IMR-90 (cell line): ENCODE results near the gene POU2F1. TPM values are rescaled to one million over a fixed set of nuclear protein-coding genes. Genes with fewer than 3 reads are reported as not detected.

Experiments
- ATAC-seq: fragments of 200-7000 bp; cut with Tn5 transposase; 2 replicates; pipeline ENCODE4 v1.9.1; 2020; ENCODE audit warnings: low read depth, mild to moderate bottlenecking, moderate library complexity
- BruUV-seq: library from RNA; stranded (reverse); fragments of 400-500 nt; replicated peaks from 2 replicates; lab custom pipeline; 2021; lab: Mats Ljungman, UMichigan
- CTCF ChIA-PET: fragments of 300-600 bp; formaldehyde crosslinking; extraction: SDS; loops from one replicate; lab custom pipeline; 2021; ENCODE audit warnings: antibody characterized with exemption; lab: Yijun Ruan, JAX
- POLR2A ChIA-PET: fragments of 300-600 bp; sonication (Branson Sonifier 250); formaldehyde crosslinking; loops from one replicate; lab custom pipeline; 2022; ENCODE audit warnings: antibody characterized with exemption; ENCODE audit not compliant: unreplicated experiment; lab: Charles Lee
- DNase-seq: peaks from one replicate; pipeline ENCODE4 v3.0.0; 2013
- H2AFZ ChIP-seq: replicated peaks from 2 replicates; pipeline ENCODE3; 2013; ENCODE audit warnings: low read length, mild to moderate bottlenecking; ENCODE audit not compliant: poor library complexity
- H2AK5ac ChIP-seq: 2 replicates; pipeline ENCODE4 v1.6.1; 2013; ENCODE audit warnings: low read depth, low read length, inconsistent platforms
- H2AK9ac ChIP-seq: replicated peaks from 2 replicates; pipeline ENCODE3; 2013; ENCODE audit warnings: mild to moderate bottlenecking, low read depth, low read length, moderate library complexity; ENCODE audit not compliant: poor library complexity
- H2BK120ac ChIP-seq: 2 replicates; pipeline ENCODE4 v1.6.1; 2013; ENCODE audit warnings: low read depth, low read length, inconsistent platforms
- H2BK15ac ChIP-seq: 3 replicates; pipeline ENCODE4 v1.6.1; 2013; ENCODE audit warnings: low read depth, low read length, inconsistent platforms
- H2BK20ac ChIP-seq: 2 replicates; pipeline ENCODE4 v1.6.1; 2013; ENCODE audit warnings: low read depth, mild to moderate bottlenecking, inconsistent platforms, low read length, moderate library complexity
- H2BK5ac ChIP-seq: 2 replicates; pipeline ENCODE4 v1.6.1; 2013; ENCODE audit warnings: mild to moderate bottlenecking, low read depth, low read length, inconsistent platforms; ENCODE audit not compliant: poor library complexity, severe bottlenecking
- H3K14ac ChIP-seq: replicated peaks from 2 replicates; pipeline ENCODE4 v1.6.1; 2013; ENCODE audit warnings: low read depth, low read length, inconsistent platforms
- H3K18ac ChIP-seq: 2 replicates; pipeline ENCODE4 v1.6.1; 2013; ENCODE audit warnings: low read depth, low read length, control low read depth
- H3K23ac ChIP-seq: 2 replicates; pipeline ENCODE4 v1.6.1; 2013; ENCODE audit warnings: low read depth, low read length, inconsistent platforms
- H3K27ac ChIP-seq: 2 replicates; pipeline ENCODE4 v1.5.1; 2013; ENCODE audit warnings: mild to moderate bottlenecking, control low read depth, low read length; ENCODE audit not compliant: insufficient read depth
- H3K27me3 ChIP-seq: 2 replicates; pipeline ENCODE4 v1.6.1; 2013; ENCODE audit warnings: low read length; ENCODE audit not compliant: control insufficient read depth, insufficient read depth
- H3K36me3 ChIP-seq: 2 replicates; pipeline ENCODE4 v1.6.1; 2013; ENCODE audit warnings: low read length, mixed read lengths; ENCODE audit not compliant: control insufficient read depth, insufficient read depth
- H3K4ac ChIP-seq: 2 replicates; pipeline ENCODE4 v1.6.1; 2013; ENCODE audit warnings: low read depth, low read length, inconsistent platforms
- H3K4me1 ChIP-seq: 2 replicates; pipeline ENCODE4 v1.6.1; 2013; ENCODE audit warnings: low read length, mixed read lengths; ENCODE audit not compliant: control insufficient read depth, insufficient read depth
- H3K4me2 ChIP-seq: 2 replicates; pipeline ENCODE4 v1.6.1; 2013; ENCODE audit warnings: low read depth, mild to moderate bottlenecking, control low read depth, low read length, moderate library complexity
- H3K4me3 ChIP-seq: 2 replicates; pipeline ENCODE4 v1.5.1; 2013; ENCODE audit warnings: low read depth, mild to moderate bottlenecking, control low read depth, low read length, moderate library complexity; ENCODE audit not compliant: insufficient read depth
- H3K56ac ChIP-seq: 2 replicates; pipeline ENCODE4 v1.6.1; 2013; ENCODE audit warnings: low read length, inconsistent platforms; ENCODE audit not compliant: insufficient read depth; ENCODE audit errors: extremely low read depth
- H3K79me1 ChIP-seq, 2 experiments: 2 replicates each; pipeline ENCODE4 v1.6.1; 2013; ENCODE audit warnings: low read length in 2 of 2, inconsistent platforms in 1 of 2, low read depth in 1 of 2
- H3K9ac ChIP-seq: 2 replicates; pipeline ENCODE4 v1.6.1; 2013; ENCODE audit warnings: low read depth, low read length, control low read depth
- H3K9me1 ChIP-seq: 2 replicates; pipeline ENCODE4 v1.6.1; 2013; ENCODE audit warnings: low read length, inconsistent platforms; ENCODE audit not compliant: insufficient read depth
- H3K9me3 ChIP-seq: 2 replicates; pipeline ENCODE4 v1.6.1; 2013; ENCODE audit warnings: low read length; ENCODE audit not compliant: control insufficient read depth, insufficient read depth
- H4K20me1 ChIP-seq: 2 replicates; pipeline ENCODE4 v1.6.1; 2013; ENCODE audit warnings: low read length, inconsistent platforms; ENCODE audit not compliant: insufficient read depth
- H4K5ac ChIP-seq: 2 replicates; pipeline ENCODE4 v1.6.1; 2013; ENCODE audit warnings: mild to moderate bottlenecking, low read depth, low read length, control low read depth
- H4K8ac ChIP-seq, 2 experiments: 2 replicates each; pipeline ENCODE4 v1.6.1; 2013; ENCODE audit warnings: low read depth in 2 of 2, low read length in 2 of 2, control low read depth in 1 of 2, inconsistent platforms in 1 of 2
- H4K91ac ChIP-seq: 2 replicates; pipeline ENCODE4 v1.6.1; 2013; ENCODE audit warnings: low read depth, low read length, inconsistent platforms; ENCODE audit not compliant: insufficient read depth
- BHLHE40 ChIP-seq: fragments of 150-350 bp; IDR thresholded peaks from 2 replicates; pipeline ENCODE4 v1.6.1; 2016; ENCODE audit warnings: mild to moderate bottlenecking, low read depth, low read length
- CEBPB ChIP-seq: IDR thresholded peaks from 2 replicates; pipeline ENCODE4 v1.6.1; 2012; ENCODE audit warnings: low read depth, low read length, improper control_type of control experiment
- CTCF ChIP-seq: conservative IDR thresholded peaks from 2 replicates; pipeline ENCODE4 v1.5.1; 2012; ENCODE audit warnings: mild to moderate bottlenecking, low read depth, low read length, improper control_type of control experiment
- ELK1 ChIP-seq: fragments of 150-350 bp; IDR thresholded peaks from 2 replicates; pipeline ENCODE4 v1.6.1; 2016; ENCODE audit warnings: low read depth, mild to moderate bottlenecking, low read length, moderate library complexity, borderline replicate concordance
- FOS ChIP-seq: fragments of 150-350 bp; IDR thresholded peaks from 2 replicates; pipeline ENCODE4 v1.6.1; 2016; ENCODE audit warnings: low read depth, low read length
- MAFK ChIP-seq: IDR thresholded peaks from 2 replicates; pipeline ENCODE4 v1.6.1; 2012; ENCODE audit warnings: low read depth, low read length, improper control_type of control experiment
- MAZ ChIP-seq: IDR thresholded peaks from 2 replicates; pipeline ENCODE4 v1.6.1; 2012; ENCODE audit warnings: low read depth, mild to moderate bottlenecking, low read length, improper control_type of control experiment, moderate library complexity, borderline replicate concordance
- MXI1 ChIP-seq: IDR thresholded peaks from 2 replicates; pipeline ENCODE4 v1.6.1; 2012; ENCODE audit warnings: low read depth, mild to moderate bottlenecking, low read length, moderate library complexity, borderline replicate concordance
- NFE2L2 ChIP-seq: fragments of 150-350 bp; IDR thresholded peaks from 2 replicates; pipeline ENCODE4 v1.6.1; 2016; ENCODE audit warnings: low read depth, mild to moderate bottlenecking, low read length
- POLR2A ChIP-seq: IDR thresholded peaks from 2 replicates; pipeline ENCODE4 v1.6.1; 2012; ENCODE audit warnings: mild to moderate bottlenecking, low read depth, low read length
- RAD21 ChIP-seq: IDR thresholded peaks from 2 replicates; pipeline ENCODE4 v1.6.1; 2012; ENCODE audit warnings: low read length, improper control_type of control experiment
- RCOR1 ChIP-seq: IDR thresholded peaks from 2 replicates; pipeline ENCODE4 v1.6.1; 2012; ENCODE audit warnings: mild to moderate bottlenecking, low read length, improper control_type of control experiment; ENCODE audit not compliant: insufficient replicate concordance
- SMC3 ChIP-seq: fragments of 150-350 bp; IDR thresholded peaks from 2 replicates; pipeline ENCODE4 v1.6.1; 2016; ENCODE audit warnings: low read depth, mild to moderate bottlenecking, antibody characterized with exemption, low read length, moderate library complexity
- USF2 ChIP-seq: fragments of 150-350 bp; IDR thresholded peaks from 2 replicates; pipeline ENCODE4 v1.6.1; 2017; ENCODE audit warnings: mild to moderate bottlenecking, antibody characterized with exemption, low read length, low read depth
- WGBS, 2 experiments: methylation state at CpG; one replicate each; pipeline versions ENCODE4 v1.1.5 to v1.1.7; 2013; ENCODE audit warnings: missing lambda C conversion rate in 2 of 2; ENCODE audit not compliant: insufficient read length in 1 of 2; ENCODE audit errors: extremely low coverage in 2 of 2; 5-methylcytosine and 5-hydroxymethylcytosine counted together
- dilution Hi-C: fragments of 300-500 bp; cut with HindIII; formaldehyde crosslinking; loops from one replicate; pipeline ENCODE4 v1.14.3; 2018; ENCODE audit warnings: low sequenced_read_pairs; ENCODE audit not compliant: unreplicated experiment
- in situ Hi-C: fragments of 300-500 bp; cut with MboI; formaldehyde crosslinking; loops from 3 replicates; pipeline ENCODE4 v1.14.3; 2019; ENCODE audit warnings: low sequenced_read_pairs, inconsistent platforms, mixed read lengths
- intact Hi-C: fragments of 100-400 bp; cut with micrococcal nuclease; formaldehyde crosslinking; loops from 2 replicates; pipeline ENCODE4 v1.10.0; 2022
- polyA plus RNA-seq, 3 experiments: library from polyadenylated mRNA; depleted of rRNA; stranded (reverse); fragments of >200 nt; gene quantifications; 2 replicates each; pipeline ENCODE4 v1.2.3, GENCODE V29; 2012; ENCODE audit warnings: low replicate concordance in 1 of 3
- total RNA-seq: library from RNA; depleted of rRNA; stranded (reverse); fragments of >200 nt; gene quantifications from 2 replicates; pipeline ENCODE4 v1.2.3, GENCODE V29; 2012

The POU2F1 gene
- total and polyA plus RNA-seq, 2 of the 4 experiments (the other 2 are of a cell fraction): 1.2 to 3.4 TPM

- H4K8ac ChIP-seq: no peak overlapping the region
- POLR2A ChIA-PET: no interaction called here
- peaks cover 4 to 5% of the 10 kb centered on the region in 2 experiments; a peak in 3 of 4 replicates for H3K79me1 ChIP-seq
- no peak overlapping the region for H2BK20ac ChIP-seq
- no peak overlapping the region for H3K9ac ChIP-seq
- H3K27me3 ChIP-seq: no peaks in the 10 kb centered on the region
- H2BK15ac ChIP-seq: no peak overlapping the region
- TF ChIP-seq RAD21 (no peak), MAFK (no peak), RCOR1 (no peak), MXI1 (no peak), FOS (no peak), BHLHE40 (no peak), MAZ (no peak), CEBPB (no peak), USF2 (no peak), POLR2A (no peak), CTCF (no peak), ELK1 (no peak), SMC3 (no peak), NFE2L2 (no peak)
- no peak overlapping the region for H2AK9ac ChIP-seq
- no peak overlapping the region for H2BK5ac ChIP-seq
- ATAC-seq (no peak), DNase-seq (no peak)
- BruUV-seq: no TSS peak
- no CpG with 5 or more reads among the region's 6 CpGs for WGBS, 2 experiments
- no peak overlapping the region for H4K5ac ChIP-seq
- in situ Hi-C loops (no loop called here), dilution Hi-C loops (no loop called here), intact Hi-C loops (no loop called here)
- no peaks in the 10 kb centered on the region for H3K9me1 ChIP-seq
- H2AFZ ChIP-seq: no peak overlapping the region
- H4K91ac ChIP-seq: no peak overlapping the region
- no peak overlapping the region for H3K23ac ChIP-seq
- no peaks in the 10 kb centered on the region for H3K9me3 ChIP-seq
- H3K56ac ChIP-seq: no peak overlapping the region
- no peak overlapping the region for H3K4me2 ChIP-seq
- no peak overlapping the region for H3K18ac ChIP-seq
- CTCF ChIA-PET: no interaction called here
- H3K4me1 ChIP-seq: no peaks in the 10 kb centered on the region
- H3K4ac ChIP-seq: no peak overlapping the region
- no peak overlapping the region for H3K14ac ChIP-seq
- H2BK120ac ChIP-seq: no peak overlapping the region
- no peak overlapping the region for H3K27ac ChIP-seq
- no peaks in the 10 kb centered on the region; the same call in 1 of the 2 replicates for H4K20me1 ChIP-seq
- no peak overlapping the region for H3K4me3 ChIP-seq
- no peak overlapping the region for H2AK5ac ChIP-seq
- H3K36me3 ChIP-seq: no peaks in the 10 kb centered on the region
Observed at GRCh38 chr1:167357305-167357704, 136.6 kb downstream of the POU2F1 start.
